Left hindlimb (tissue), 1 donor: ENCODE measurements around the gene SLC45A2.
A peak's percentile ranks its signal among the peaks of the same experiment; 100 is the strongest.

Experiments
- DNase-seq: peaks from one replicate; pipeline ENCODE4 v3.0.0-alpha.2; 2018

Gene SLC45A2

DNA sequence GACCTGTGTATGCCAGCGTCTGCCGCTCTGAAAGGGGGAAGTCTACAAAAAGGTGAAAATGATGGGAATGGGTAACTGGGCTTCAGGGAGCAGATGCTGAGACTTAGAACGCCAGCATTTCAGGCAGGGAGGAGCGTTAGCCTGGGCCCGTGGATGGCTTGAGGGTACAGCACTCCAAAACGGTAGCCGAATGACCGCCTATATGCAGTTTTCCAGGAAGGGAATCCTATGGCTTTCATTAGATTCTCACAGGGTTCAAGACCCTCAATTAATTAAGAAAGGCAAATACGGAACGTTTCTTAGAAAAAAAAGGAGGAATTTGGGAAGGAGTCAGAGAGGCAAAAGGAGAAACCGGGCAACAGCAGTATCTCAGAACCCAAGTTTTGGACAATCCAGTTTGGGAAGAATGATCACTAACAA is 22.7 kb upstream of the SLC45A2 start:
- DNase-seq, result no peak

DNA sequence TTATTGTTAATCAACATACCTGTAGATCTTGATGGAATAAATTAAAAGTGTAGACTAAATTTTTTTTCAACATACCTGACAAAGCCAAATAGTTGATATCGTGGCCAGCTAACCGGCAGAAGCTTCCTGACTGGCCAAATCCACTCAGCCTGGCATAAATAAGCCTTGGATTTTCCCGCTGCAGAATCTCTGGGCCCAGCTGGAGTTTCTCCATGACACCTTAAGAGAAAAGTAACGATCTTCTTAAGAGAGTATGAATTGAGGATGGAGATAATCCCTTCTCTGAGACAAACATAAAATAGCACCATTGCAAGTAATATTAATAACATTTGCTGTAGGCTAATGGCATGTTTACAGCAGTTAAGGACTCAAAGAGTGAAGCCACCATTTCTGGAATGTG is 21.2 kb upstream of the SLC45A2 start:
- DNase-seq, result no peak

DNA sequence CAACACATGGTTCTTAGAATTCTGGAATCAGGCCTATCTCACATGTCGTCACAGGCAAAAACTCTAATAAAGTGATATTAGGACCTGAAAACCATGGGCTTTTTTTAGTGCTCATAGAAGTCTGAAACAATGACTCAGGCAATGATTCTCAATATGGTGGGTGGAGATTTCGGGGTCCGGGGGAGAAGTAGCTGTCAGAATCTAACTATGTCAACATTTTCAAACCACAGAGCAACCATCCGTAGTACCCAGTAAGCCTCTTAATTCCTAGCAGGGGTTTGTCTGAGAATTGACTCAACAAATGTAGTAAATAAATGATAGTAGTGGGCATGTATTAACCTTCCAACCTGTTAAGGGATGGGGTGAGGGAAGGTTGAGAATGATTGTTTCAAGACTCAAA is 20.7 kb upstream of the SLC45A2 start:
- DNase-seq, result no peak

DNA sequence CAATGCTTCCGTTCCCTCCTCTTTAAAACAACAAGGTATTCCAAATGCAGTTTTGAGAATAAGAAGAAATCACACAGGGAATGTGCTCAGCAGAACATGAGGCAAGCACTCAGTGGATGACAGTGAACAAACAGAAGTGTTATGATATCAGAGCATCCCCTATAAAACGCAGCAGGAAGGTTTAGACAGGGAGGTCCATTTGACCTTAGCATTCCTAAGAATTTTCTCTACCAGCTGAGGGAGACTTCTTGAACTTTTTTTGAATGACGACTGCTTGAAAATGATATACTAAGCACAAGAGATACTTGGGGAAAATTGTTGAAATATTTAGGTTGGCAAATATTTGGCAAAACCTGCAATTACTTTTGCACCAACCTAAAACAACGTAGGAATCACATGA is 19.4 kb upstream of the SLC45A2 start:
- no peak for DNase-seq

DNA sequence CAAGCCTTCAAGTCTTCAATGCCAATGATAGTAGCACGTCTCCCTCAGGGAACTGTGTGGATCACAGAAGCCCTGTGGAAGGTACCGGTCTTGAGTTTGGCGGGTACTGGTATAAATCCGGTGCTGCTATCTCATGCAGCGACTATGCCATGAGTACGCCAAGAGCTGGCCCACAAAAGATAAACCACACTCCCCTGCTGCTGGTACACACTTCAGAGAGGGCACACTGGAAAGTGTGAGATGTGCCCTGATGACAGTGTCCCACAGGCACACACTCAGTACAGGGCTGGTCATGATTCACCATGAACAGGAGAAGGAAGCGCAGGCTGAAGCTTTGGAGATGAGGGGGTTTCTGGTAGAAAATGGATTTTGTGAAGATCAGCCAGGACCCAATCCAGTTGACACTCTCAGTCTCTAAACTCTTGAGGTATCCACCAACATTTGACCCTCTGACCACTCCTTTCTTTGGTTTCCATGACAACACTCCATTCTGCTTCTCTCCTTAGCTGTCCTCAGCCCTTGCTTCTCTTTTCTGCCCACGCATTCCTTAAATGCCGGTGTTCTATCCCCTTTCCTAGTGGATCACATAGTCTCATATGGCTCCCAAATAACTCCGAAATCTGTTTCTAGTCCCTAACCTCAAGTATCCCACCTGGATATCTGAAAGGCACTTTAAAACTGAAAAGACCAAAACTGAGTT is 18.3 kb upstream of the SLC45A2 start:
- no peak for DNase-seq

DNA sequence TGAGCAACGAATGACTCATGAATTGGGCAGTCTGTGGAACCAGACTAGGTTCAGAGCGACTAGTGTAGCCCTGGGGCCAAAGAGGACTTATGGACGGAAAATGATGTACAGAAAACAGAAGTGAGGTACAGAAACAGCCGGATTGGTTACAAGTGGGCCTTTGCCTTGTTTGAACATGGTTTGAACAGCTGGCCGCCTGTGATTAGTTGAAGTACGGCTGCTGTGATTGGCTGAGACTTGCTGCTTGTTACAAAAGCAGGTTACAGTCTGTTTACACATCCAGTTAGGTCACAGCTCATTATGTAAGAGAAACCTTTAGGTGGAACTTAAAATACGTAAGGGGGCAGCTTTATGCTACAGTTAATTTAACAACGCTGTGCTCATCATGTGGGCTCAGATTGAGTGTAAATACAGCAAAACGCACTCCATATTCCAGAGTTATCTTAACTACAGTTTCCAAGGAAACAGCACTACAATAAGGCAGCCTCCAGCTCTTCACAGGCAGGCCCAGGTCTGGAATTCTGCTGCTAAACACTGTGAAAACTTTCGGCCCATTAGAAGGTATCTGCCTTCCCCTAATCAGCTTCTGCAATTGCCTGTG is 16.8 kb upstream of the SLC45A2 start:
- no peak for DNase-seq

DNA sequence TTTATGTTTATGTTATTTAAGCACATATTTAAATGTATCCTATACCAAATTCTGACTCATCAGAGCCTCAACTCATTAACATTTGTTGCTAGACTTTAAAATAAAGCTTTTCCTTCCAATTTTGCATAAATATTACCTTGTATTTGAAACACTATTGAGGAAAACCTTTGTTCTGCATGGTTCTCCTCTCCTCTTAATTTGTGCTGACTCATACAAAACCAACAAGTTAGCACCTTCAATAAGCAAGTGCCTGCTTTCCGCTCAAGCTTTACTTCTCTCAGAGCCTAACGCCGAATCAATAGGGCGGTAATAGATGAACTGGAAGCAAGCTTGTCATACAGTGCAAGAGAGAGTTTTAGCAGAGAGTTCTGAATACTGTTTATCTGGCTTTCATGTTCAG is 15.5 kb upstream of the SLC45A2 start:
- no peak for DNase-seq

GRCh38 chr5:33997331-33997983 is 13.0 kb upstream of the SLC45A2 start:
- DNase-seq, result peak; percentile 49

GRCh38 chr5:33995865-33996264 is 11.4 kb upstream of the SLC45A2 start:
- no peak for DNase-seq

- no peak for DNase-seq
Measured at GRCh38 chr5:33994845-33995244, 10.4 kb upstream of the SLC45A2 start.

GRCh38 chr5:33992864-33993263 is 8.4 kb upstream of the SLC45A2 start:
- no peak for DNase-seq

- no peak for DNase-seq
Measured at GRCh38 chr5:33985447-33985846, 954 bp upstream of the SLC45A2 start.

- no peak for DNase-seq
Measured at GRCh38 chr5:33984178-33984577, 315 bp downstream of the SLC45A2 start.

GRCh38 chr5:33981408-33982162 is 2.9 kb downstream of the SLC45A2 start:
- no peak for DNase-seq

DNA sequence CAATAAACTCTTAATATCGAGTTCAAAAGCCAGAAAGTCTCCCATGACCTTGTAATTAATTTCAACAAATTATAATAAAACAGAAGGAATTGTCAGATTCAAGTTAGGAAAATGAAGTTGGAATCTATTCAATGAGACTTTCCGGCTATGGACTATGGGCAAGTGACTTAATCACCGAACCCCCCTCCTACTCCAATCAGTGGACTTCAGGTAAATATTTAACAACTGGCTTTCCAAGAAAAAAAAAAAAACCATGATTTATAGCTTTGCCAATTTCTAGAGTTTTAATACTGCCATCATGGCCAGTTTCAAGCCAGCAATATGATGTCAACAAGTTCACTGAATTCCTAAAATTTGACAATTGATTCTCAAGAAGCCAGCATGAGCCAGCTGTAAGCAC is 4.5 kb downstream of the SLC45A2 start:
- no peak for DNase-seq

GRCh38 chr5:33978306-33978705 is 6.2 kb downstream of the SLC45A2 start:
- DNase-seq, result no peak

GRCh38 chr5:33976307-33976706 is 8.2 kb downstream of the SLC45A2 start:
- DNase-seq, result no peak

- DNase-seq, result no peak
Measured at GRCh38 chr5:33975852-33976251, 8.6 kb downstream of the SLC45A2 start.

DNA sequence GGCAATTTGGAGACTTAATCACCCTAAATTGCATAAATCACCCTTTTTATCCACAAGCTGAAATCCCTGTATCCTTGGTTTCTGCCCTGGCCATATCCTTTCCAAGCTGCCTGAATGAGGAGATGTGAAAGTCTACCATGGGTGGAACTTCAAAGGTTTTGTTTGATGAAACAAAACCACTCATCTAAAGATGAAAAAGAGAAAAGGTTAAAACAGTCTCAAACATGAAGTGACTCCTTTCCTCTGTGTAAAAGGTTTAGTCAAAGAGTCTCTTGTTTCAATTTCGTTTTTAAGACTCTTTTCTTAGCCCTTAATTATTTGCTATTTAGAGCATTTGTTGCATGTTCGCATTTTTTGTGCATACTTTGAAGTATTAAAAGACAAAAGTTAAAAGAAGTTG is 11.2 kb downstream of the SLC45A2 start:
- DNase-seq, result no peak

- DNase-seq, result peak; percentile 40
Measured at GRCh38 chr5:33969572-33970452, 14.7 kb downstream of the SLC45A2 start.

GRCh38 chr5:33968211-33969005 is 16.1 kb downstream of the SLC45A2 start:
- no peak for DNase-seq

GRCh38 chr5:33966805-33967204 is 17.7 kb downstream of the SLC45A2 start:
- no peak for DNase-seq
